ENCODE measurements around the gene DNPH1. TPM values are rescaled to one million over a fixed set of nuclear protein-coding genes. Genes with fewer than 3 reads are reported as not detected.

DNPH1 gene
- total RNA-seq, 1 donor = 21.6 TPM

DNA sequence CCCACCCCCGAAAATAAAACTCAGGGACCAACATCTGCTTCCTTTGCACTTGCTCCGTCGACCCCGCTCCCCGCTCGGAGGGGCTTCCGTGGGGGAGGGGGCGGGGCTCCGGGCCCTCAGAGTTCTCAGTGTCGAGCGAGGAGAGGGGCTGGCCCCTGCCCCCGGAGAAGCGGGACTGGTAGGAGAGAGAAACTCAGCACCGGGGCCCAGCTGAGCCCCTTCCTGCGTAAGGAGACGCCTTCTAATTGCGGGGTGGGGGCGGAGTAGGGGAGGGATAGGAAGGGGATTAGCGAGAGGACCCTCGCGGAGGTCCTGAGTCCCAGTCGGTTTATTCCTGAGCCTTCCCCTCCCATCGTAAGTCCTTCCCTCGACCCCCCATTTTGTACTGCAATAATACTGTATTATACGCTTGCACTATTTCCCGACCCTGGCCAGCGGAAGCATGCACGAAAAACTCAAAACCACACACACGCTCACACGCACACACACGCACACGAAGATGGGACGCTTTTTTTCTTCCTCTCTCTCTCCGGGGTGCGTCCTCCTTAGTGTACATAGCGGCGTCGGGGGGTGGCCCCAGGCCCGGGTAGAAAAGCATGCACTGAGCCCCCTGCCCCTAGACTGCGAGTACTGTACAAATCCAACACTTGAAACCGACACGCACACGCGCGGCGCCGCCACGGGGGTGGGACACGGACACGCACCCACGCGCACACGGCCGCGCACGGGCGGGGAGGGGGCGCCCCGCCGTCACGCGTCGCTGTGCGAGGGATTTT, 46.7 kb upstream of the DNPH1 start:
- TF ChIP-seq, protein P1, sequence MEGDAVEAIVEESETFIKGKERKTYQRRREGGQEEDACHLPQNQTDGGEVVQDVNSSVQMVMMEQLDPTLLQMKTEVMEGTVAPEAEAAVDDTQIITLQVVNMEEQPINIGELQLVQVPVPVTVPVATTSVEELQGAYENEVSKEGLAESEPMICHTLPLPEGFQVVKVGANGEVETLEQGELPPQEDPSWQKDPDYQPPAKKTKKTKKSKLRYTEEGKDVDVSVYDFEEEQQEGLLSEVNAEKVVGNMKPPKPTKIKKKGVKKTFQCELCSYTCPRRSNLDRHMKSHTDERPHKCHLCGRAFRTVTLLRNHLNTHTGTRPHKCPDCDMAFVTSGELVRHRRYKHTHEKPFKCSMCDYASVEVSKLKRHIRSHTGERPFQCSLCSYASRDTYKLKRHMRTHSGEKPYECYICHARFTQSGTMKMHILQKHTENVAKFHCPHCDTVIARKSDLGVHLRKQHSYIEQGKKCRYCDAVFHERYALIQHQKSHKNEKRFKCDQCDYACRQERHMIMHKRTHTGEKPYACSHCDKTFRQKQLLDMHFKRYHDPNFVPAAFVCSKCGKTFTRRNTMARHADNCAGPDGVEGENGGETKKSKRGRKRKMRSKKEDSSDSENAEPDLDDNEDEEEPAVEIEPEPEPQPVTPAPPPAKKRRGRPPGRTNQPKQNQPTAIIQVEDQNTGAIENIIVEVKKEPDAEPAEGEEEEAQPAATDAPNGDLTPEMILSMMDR (IDR thresholded peaks at IDR 0.05; ENCODE audit: insufficient read depth, low read depth, low read length) = no peak
- DNase-seq (ENCODE audit: low read depth) = no peak
- H3K4me3 ChIP-seq (ENCODE audit: low read depth, low read length) = no peak overlapping the region

DNA sequence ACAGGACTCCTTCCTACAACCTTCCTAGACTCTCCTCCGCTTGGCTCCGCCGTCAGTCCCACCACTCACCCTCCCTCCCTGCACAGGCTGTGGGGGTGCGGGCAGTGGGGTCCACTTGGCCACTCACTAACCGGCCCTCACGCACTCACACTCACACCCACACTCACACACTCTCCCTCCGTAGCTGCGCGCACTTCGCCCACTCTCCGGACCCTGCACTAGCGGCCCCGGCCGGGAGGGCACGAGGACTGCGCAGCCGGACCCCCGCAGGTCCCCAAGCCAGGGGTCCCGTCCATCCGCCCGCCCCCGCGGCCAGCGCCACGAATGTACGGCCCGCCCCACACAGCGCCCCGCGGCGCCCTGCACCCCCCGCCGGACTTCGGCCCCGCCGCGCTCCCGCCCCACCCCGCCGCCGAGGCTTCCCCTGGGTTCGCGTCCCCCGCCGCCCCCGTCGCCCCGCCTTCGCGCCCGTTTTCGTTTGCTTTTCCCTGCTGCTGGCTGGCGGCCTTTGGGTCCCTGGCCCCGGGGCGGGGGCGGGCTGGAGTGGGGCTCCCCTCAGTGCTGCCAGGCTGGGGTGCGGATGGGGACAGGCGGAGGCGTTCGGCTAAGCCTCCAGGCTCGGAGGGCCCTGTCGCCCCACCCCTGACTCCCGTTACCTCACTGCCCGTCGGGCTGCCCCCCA, 45.8 kb upstream of the DNPH1 start:
- H3K4me3 ChIP-seq (ENCODE audit: low read depth, low read length) = peak overlapping the region; percentile 40
- TF ChIP-seq, protein P1 (IDR thresholded peaks at IDR 0.05; ENCODE audit: insufficient read depth, low read depth, low read length) = no peak
- DNase-seq (ENCODE audit: low read depth) = no peak

DNA sequence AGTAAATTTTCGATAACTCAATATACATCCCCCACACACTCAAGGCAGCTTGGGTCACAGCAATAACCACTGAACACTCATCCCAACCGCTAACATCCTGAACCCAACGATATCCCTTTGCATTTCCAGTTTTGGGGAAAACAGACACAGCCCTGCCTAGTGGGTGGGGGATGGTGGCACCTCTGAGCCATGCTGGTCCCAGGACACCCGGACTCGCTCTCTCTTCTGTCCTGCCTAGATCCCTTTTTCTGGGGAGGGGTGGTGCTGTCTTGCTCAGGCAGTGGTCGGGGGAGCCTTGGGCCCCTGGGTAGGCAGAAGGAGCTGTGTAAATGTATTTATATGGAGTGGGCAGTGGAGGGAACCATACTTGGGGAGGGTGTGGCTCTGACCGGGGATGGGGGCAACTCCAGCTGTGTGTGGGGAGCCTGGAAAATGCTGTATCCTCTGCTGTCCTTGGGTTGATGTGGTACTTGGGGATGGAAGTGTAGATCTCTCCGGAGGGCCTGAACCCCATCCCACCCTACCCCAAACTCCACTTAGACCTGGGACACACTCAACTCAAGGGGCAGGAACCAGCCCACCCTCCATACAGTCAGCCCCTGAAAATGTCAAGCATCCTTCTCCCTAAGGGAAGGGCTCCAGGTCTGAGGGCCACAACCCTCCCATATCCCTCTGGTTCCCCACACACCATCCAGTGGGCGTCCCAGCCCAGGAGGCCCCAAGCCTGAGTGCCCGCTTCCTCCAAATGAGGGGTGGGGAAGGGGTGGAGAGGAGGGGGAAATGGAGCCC, 45.0 kb upstream of the DNPH1 start:
- TF ChIP-seq, protein P1 (IDR thresholded peaks at IDR 0.05; ENCODE audit: insufficient read depth, low read depth, low read length) = no peak

DNA sequence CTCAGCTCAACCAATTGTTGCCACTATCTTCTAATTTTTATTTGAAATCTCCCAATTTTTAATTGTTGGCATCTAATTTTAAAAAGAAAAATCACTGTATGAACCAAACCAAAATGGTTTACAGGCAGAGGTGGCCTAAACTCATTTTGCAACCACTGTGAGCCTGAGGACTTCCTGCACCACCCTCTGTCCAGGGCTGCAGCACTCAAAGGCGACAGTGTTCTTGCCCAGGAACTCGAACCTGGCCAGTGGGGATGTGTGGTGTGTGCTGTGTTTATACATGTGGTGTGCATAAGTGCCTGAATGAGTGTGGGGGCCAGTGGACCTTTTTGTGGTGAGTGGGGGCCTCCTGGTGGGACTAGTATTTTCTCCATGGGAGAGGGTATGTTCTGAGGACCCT, 44.4 kb upstream of the DNPH1 start:
- TF ChIP-seq, protein P1 (IDR thresholded peaks at IDR 0.05; ENCODE audit: insufficient read depth, low read depth, low read length) = no peak
- no peak overlapping the region for H3K4me3 ChIP-seq (ENCODE audit: low read depth, low read length)
- DNase-seq (ENCODE audit: low read depth) = no peak

More for the DNA sequence above, 45.0 kb upstream of the DNPH1 start:
- no peak overlapping the region for H3K4me3 ChIP-seq (ENCODE audit: low read depth, low read length)
- DNase-seq (ENCODE audit: low read depth) = no peak

DNA sequence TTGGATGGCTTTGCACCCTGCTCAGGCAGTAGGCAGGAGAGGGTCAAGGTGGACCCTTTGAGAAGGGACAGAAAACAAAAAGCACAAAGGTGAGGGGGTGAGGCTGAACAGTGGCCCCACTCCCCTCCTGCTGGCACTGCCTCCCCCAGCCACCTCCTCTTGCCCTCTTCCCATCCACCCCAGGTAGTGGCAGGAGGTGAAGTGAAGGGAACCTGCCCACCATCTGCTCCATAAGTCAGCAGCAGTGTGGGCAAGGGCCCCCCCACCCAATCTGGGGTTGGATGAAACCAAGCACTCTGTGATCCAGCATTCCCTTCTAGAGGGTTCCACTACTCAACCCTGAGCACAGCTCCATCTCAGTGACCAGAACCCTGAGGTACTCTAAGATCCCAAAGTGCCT, 42.7 kb upstream of the DNPH1 start:
- TF ChIP-seq, protein P1 (IDR thresholded peaks at IDR 0.05; ENCODE audit: insufficient read depth, low read depth, low read length) = no peak
- DNase-seq (ENCODE audit: low read depth) = no peak
- H3K4me3 ChIP-seq (ENCODE audit: low read depth, low read length) = no peak overlapping the region

DNA sequence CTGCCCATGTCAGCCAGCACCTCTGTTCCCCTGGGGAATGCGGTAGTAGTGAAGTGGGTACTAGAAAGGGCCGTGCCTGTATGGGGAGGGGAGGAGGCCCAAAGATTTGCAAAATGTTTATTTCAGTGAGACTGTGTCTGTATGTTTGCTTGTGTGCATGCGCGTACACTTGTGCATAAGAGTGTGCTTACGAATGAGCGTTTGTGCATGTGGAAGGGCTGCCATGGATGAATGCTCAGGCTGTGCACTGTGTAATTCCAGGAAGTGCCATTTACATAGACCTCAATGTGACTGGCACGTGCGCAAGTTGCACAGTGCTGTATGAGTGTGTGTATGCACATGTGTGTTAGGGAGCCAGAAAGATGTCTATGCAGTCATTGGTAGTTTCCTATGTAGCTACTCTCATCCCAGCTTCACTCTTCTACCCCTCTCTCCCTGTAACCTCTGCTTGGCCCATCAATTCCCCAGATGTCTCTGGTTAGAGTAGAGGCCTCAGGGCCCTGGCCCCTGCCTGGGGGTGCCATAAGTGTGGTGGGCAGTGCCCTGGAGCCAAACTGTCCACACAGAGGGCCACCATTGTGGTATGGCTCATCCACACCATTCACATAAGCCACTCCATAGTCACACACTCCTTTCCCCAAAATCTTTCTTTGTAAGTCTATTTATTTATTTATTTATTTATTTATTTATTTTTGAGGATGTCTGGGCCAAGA, 42.0 kb upstream of the DNPH1 start:
- TF ChIP-seq, protein P1 (IDR thresholded peaks at IDR 0.05; ENCODE audit: insufficient read depth, low read depth, low read length) = no peak

More for the DNA sequence above, 42.0 kb upstream of the DNPH1 start:
- no peak overlapping the region for H3K4me3 ChIP-seq (ENCODE audit: low read depth, low read length)
- no peak for DNase-seq (ENCODE audit: low read depth)
